Measurements from ENCODE around the gene CHRNA3.

- TF ChIP-seq, protein P1, sequence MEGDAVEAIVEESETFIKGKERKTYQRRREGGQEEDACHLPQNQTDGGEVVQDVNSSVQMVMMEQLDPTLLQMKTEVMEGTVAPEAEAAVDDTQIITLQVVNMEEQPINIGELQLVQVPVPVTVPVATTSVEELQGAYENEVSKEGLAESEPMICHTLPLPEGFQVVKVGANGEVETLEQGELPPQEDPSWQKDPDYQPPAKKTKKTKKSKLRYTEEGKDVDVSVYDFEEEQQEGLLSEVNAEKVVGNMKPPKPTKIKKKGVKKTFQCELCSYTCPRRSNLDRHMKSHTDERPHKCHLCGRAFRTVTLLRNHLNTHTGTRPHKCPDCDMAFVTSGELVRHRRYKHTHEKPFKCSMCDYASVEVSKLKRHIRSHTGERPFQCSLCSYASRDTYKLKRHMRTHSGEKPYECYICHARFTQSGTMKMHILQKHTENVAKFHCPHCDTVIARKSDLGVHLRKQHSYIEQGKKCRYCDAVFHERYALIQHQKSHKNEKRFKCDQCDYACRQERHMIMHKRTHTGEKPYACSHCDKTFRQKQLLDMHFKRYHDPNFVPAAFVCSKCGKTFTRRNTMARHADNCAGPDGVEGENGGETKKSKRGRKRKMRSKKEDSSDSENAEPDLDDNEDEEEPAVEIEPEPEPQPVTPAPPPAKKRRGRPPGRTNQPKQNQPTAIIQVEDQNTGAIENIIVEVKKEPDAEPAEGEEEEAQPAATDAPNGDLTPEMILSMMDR (IDR thresholded peaks at IDR 0.05), result no peak
- no peak for TF ChIP-seq POLR2AphosphoS5 (IDR thresholded peaks at IDR 0.05)
Observed at GRCh38 chr15:78667578-78668236, 46.9 kb upstream of the CHRNA3 start.
